Choroid plexus epithelial cell (primary cell): ENCODE results near the gene AIRE.

ENCODE experiments used
- DNase-seq: peaks from one replicate; pipeline ENCODE4 v3.0.0-alpha.2; 2010; ENCODE audit warnings: low read depth
- H3K4me3 ChIP-seq: 2 replicates; pipeline ENCODE4 v1.5.1; 2011; ENCODE audit warnings: low read depth, mild to moderate bottlenecking, control low read depth, low read length, moderate library complexity
- CTCF ChIP-seq: conservative IDR thresholded peaks from 2 replicates; pipeline ENCODE4 v1.5.1; 2011; ENCODE audit warnings: low read depth, mild to moderate bottlenecking, control low read depth, inconsistent platforms, low read length, moderate library complexity

AIRE gene

GRCh38 chr21:44324106-44324853, 38.6 kb downstream of the AIRE start:
- DNase-seq = no peak
- no peak for TF ChIP-seq CTCF
- no peak overlapping the region for H3K4me3 ChIP-seq

GRCh38 chr21:44324854-44325107, 39.1 kb downstream of the AIRE start:
- no peak overlapping the region for H3K4me3 ChIP-seq
- DNase-seq = no peak

GRCh38 chr21:44325386-44326271, 40.0 kb downstream of the AIRE start:
- TF ChIP-seq CTCF = no peak
- no peak overlapping the region for H3K4me3 ChIP-seq
- no peak for DNase-seq

More at GRCh38 chr21:44324854-44325107, 39.1 kb downstream of the AIRE start:
- no peak for TF ChIP-seq CTCF

- no peak for TF ChIP-seq CTCF
- no peak for DNase-seq
- no peak overlapping the region for H3K4me3 ChIP-seq
Measured at GRCh38 chr21:44326272-44326647, 40.6 kb downstream of the AIRE start.

- H3K4me3 ChIP-seq = no peak overlapping the region
- no peak for DNase-seq
- TF ChIP-seq CTCF = no peak
Measured at GRCh38 chr21:44326716-44327602, 41.3 kb downstream of the AIRE start.

GRCh38 chr21:44327603-44327974, 41.9 kb downstream of the AIRE start:
- H3K4me3 ChIP-seq = no peak overlapping the region
- no peak for TF ChIP-seq CTCF
- no peak for DNase-seq
